ENCODE measurements around the gene ZC3H12D.

ZC3H12D gene

GRCh38 chr6:149433405-149433804 is 51.4 kb downstream of the ZC3H12D start:
- no peaks in the 10 kb centered on the region for H3K36me3 ChIP-seq (ENCODE audit: control insufficient read depth in 2 of 2, insufficient read depth in 1 of 2, low read length in 2 of 2)
- no peaks in the 10 kb centered on the region for H3K4me1 ChIP-seq (ENCODE audit: control insufficient read depth, insufficient read depth, low read length)
- ChIA-PET POLR2A (no interaction called here), CTCF (interaction anchor here (0.6 to 10.2 kb wide), 14 partner anchors 8 to 856 kb away, joined by 3 to 193 read pairs (median 4); no protein-coding TSS in a partner anchor)
- no peak overlapping the region for H3K27ac ChIP-seq (ENCODE audit: extremely low read depth, low read depth, low read length)
- TF ChIP-seq ZNF768 (tag by site-specific recombination; IDR thresholded peaks at IDR 0.05) (0 out of 2 replicates have a peak, but pooled peaks have one; percentile 47), ZNF473 (tag by site-specific recombination; IDR thresholded peaks at IDR 0.05) (no peak), AEBP2 (tag by site-specific recombination; IDR thresholded peaks at IDR 0.05; ENCODE audit: borderline replicate concordance) (no peak), ZSCAN16 (tag by site-specific recombination; IDR thresholded peaks at IDR 0.05) (no peak)
- H3K9me3 ChIP-seq (ENCODE audit: control insufficient read depth, insufficient read depth, low read depth, low read length) = no peaks in the 10 kb centered on the region
- no peak overlapping the region for H3K4me3 ChIP-seq (ENCODE audit: low read depth, low read length)

- Histone ChIP-seq H3K4me3 (ENCODE audit: low read depth, low read length) (no peak overlapping the region), H3K36me3 (ENCODE audit: control insufficient read depth in 2 of 2, insufficient read depth in 1 of 2, low read length in 2 of 2) (no peaks in the 10 kb centered on the region), H3K9me3 (ENCODE audit: control insufficient read depth, insufficient read depth, low read depth, low read length) (no peaks in the 10 kb centered on the region), H3K27ac (ENCODE audit: extremely low read depth, low read depth, low read length) (no peak overlapping the region), H3K4me1 (ENCODE audit: control insufficient read depth, insufficient read depth, low read length) (no peaks in the 10 kb centered on the region)
- ChIA-PET CTCF (interaction anchor here (0.6 to 10.2 kb wide), 82 partner anchors 8 to 1942 kb away, joined by 3 to 193 read pairs (median 4); no protein-coding TSS in a partner anchor), POLR2A (interaction anchor here (0.9 kb wide), 1 partner anchor 404 kb away, joined by 3 read pairs; no protein-coding TSS in a partner anchor)
- TF ChIP-seq ZNF513 (tag by site-specific recombination; IDR thresholded peaks at IDR 0.05) (peak; percentile 61; the same call in 1 of the 2 replicates), ZFP69B (tag by site-specific recombination; IDR thresholded peaks at IDR 0.05) (no peak), WT1 (tag by site-specific recombination; IDR thresholded peaks at IDR 0.05) (no peak), ZNF561 (tag by site-specific recombination; IDR thresholded peaks at IDR 0.05; ENCODE audit: borderline replicate concordance) (0 out of 2 replicates have a peak, but pooled peaks have one; percentile 55), ZBTB17 (tag by site-specific recombination; IDR thresholded peaks at IDR 0.05) (peak; percentile 86), ZSCAN30 (tag by site-specific recombination; IDR thresholded peaks at IDR 0.05) (peak; percentile 85), GFI1B (tag by site-specific recombination; IDR thresholded peaks at IDR 0.05) (peak; percentile 90), ZNF629 (tag by site-specific recombination; IDR thresholded peaks at IDR 0.05) (0 out of 2 replicates have a peak, but pooled peaks have one; percentile 32), ZNF510 (tag by site-specific recombination; IDR thresholded peaks at IDR 0.05; ENCODE audit: insufficient replicate concordance) (no peak), ZNF654 (tag by site-specific recombination; IDR thresholded peaks at IDR 0.05; ENCODE audit: low read depth) (peak; percentile 99), ZNF501 (tag by site-specific recombination; IDR thresholded peaks at IDR 0.05) (peak; percentile 49; the same call in 1 of the 2 replicates), KLF10 (tag by site-specific recombination; IDR thresholded peaks at IDR 0.05) (no peak), ZNF549 (tag by site-specific recombination; IDR thresholded peaks at IDR 0.05) (no peak), ZIC2 (tag by site-specific recombination; IDR thresholded peaks at IDR 0.05) (no peak), KLF8 (tag by site-specific recombination; IDR thresholded peaks at IDR 0.05) (no peak), ZNF449 (tag by site-specific recombination; IDR thresholded peaks at IDR 0.05) (peak; percentile 17; the same call in 1 of the 2 replicates), SP2 (tag by site-specific recombination; IDR thresholded peaks at IDR 0.05) (no peak), IKZF3 (tag by site-specific recombination; IDR thresholded peaks at IDR 0.05) (0 out of 2 replicates have a peak, but pooled peaks have one; percentile 32), ZNF2 (tag by site-specific recombination; IDR thresholded peaks at IDR 0.05) (peak; percentile 93), OSR2 (tag by site-specific recombination; IDR thresholded peaks at IDR 0.05) (peak; percentile 36; the same call in 1 of the 2 replicates), ZBTB49 (tag by site-specific recombination; IDR thresholded peaks at IDR 0.05; ENCODE audit: low read depth) (no peak)
Measured at GRCh38 chr6:149431905-149432775, 52.7 kb downstream of the ZC3H12D start.

All from HEK293 (cell line).